A673 (cell line): ENCODE measurements around the gene SIGLEC9.

ENCODE experiments used
- CTCF ChIP-seq: fragments of 300-800, 200-600 bp; sonication (generic); conservative IDR thresholded peaks from 2 replicates; pipeline ENCODE4 v1.5.1; 2017; ENCODE audit warnings: low read depth, mild to moderate bottlenecking, antibody characterized with exemption, low read length, moderate library complexity, mixed read lengths
- EZH2 ChIP-seq: fragments of 200-600 bp; sonication (generic); IDR thresholded peaks from 2 replicates; pipeline ENCODE4 v1.6.1; 2017; ENCODE audit warnings: borderline replicate concordance, low read depth, mild to moderate bottlenecking, mixed read lengths, antibody characterized with exemption, low read length; ENCODE audit not compliant: poor library complexity, severe bottlenecking

- TF ChIP-seq CTCF: no peak
- TF ChIP-seq EZH2: no peak
Observed at GRCh38 chr19:51089786-51090185, 34.9 kb upstream of the SIGLEC9 start.
